ENCODE measurements around the gene FBLN1.
"Not testable (repeated sequence)": the region's sequence is repeated elsewhere in the genome, so short reads cannot be mapped to it uniquely, and the experiment has no call there.

The FBLN1 gene

GRCh38 chr22:45557926-45558325 is 55.2 kb downstream of the FBLN1 start:
- not testable (repeated sequence) for H2BK120ac ChIP-seq (ENCODE audit: insufficient read depth, low read length, poor library complexity); H3K4me1 ChIP-seq (ENCODE audit: control insufficient read depth in 1 of 2, insufficient read depth in 2 of 2, low read length in 2 of 2); H3K18ac ChIP-seq (ENCODE audit: low read length); H3K9me3 ChIP-seq (ENCODE audit: insufficient read depth, low read depth, low read length); H3K27me3 ChIP-seq (ENCODE audit: insufficient read depth, low read length); H3K4me2 ChIP-seq (ENCODE audit: low read length); H3K23ac ChIP-seq (ENCODE audit: low read length); H2AFZ ChIP-seq (ENCODE audit: insufficient read depth, low read length, poor library complexity); H2AK5ac ChIP-seq (ENCODE audit: low read length); H3K9ac ChIP-seq (ENCODE audit: low read length); H3K27ac ChIP-seq (ENCODE audit: low read depth, low read length); H4K12ac ChIP-seq (ENCODE audit: low read depth, low read length); DNase-seq; H3K14ac ChIP-seq (ENCODE audit: low read length); H3K4ac ChIP-seq (ENCODE audit: low read depth, low read length); H2BK12ac ChIP-seq (ENCODE audit: low read length); H3K79me2 ChIP-seq (ENCODE audit: control insufficient read depth, insufficient read depth, low read length, poor library complexity); H4K91ac ChIP-seq (ENCODE audit: low read depth, low read length); H3K4me3 ChIP-seq (ENCODE audit: low read depth, low read length); H2BK5ac ChIP-seq (ENCODE audit: low read depth, low read length, poor library complexity); H3K79me1 ChIP-seq (ENCODE audit: low read length); H4K8ac ChIP-seq (ENCODE audit: low read depth, low read length)
- no CpG with 5 or more reads among the region's 7 CpGs for WGBS (ENCODE audit: extremely low coverage, insufficient coverage, insufficient read length)
- H3K36me3 ChIP-seq (ENCODE audit: control insufficient read depth in 1 of 2, insufficient read depth in 2 of 2, low read length in 2 of 2), result peaks cover 55 to 74% of the 10 kb centered on the region in 2 experiments

GRCh38 chr22:45560092-45560491 is 57.4 kb downstream of the FBLN1 start:
- not testable (repeated sequence) for H2BK120ac ChIP-seq (ENCODE audit: insufficient read depth, low read length, poor library complexity); H3K14ac ChIP-seq (ENCODE audit: low read length); H3K4me2 ChIP-seq (ENCODE audit: low read length); H3K4me1 ChIP-seq (ENCODE audit: control insufficient read depth in 1 of 2, insufficient read depth in 2 of 2, low read length in 2 of 2); H3K79me2 ChIP-seq (ENCODE audit: control insufficient read depth, insufficient read depth, low read length, poor library complexity); H2BK5ac ChIP-seq (ENCODE audit: low read depth, low read length, poor library complexity); H2AK5ac ChIP-seq (ENCODE audit: low read length); H4K91ac ChIP-seq (ENCODE audit: low read depth, low read length); H3K9ac ChIP-seq (ENCODE audit: low read length); H3K79me1 ChIP-seq (ENCODE audit: low read length); H3K27me3 ChIP-seq (ENCODE audit: insufficient read depth, low read length); H3K4ac ChIP-seq (ENCODE audit: low read depth, low read length); H4K12ac ChIP-seq (ENCODE audit: low read depth, low read length); H3K4me3 ChIP-seq (ENCODE audit: low read depth, low read length); H4K8ac ChIP-seq (ENCODE audit: low read depth, low read length); H3K23ac ChIP-seq (ENCODE audit: low read length); H2AFZ ChIP-seq (ENCODE audit: insufficient read depth, low read length, poor library complexity); H2BK12ac ChIP-seq (ENCODE audit: low read length); H3K18ac ChIP-seq (ENCODE audit: low read length); H3K9me3 ChIP-seq (ENCODE audit: insufficient read depth, low read depth, low read length); H3K27ac ChIP-seq (ENCODE audit: low read depth, low read length)
- H3K36me3 ChIP-seq (ENCODE audit: control insufficient read depth in 1 of 2, insufficient read depth in 2 of 2, low read length in 2 of 2), result peaks cover 51 to 75% of the 10 kb centered on the region in 2 experiments
- peak in 1 of 2 donors; percentile 52 for DNase-seq
- no CpG with 5 or more reads among the region's 3 CpGs for WGBS (ENCODE audit: extremely low coverage, insufficient coverage, insufficient read length)

DNA sequence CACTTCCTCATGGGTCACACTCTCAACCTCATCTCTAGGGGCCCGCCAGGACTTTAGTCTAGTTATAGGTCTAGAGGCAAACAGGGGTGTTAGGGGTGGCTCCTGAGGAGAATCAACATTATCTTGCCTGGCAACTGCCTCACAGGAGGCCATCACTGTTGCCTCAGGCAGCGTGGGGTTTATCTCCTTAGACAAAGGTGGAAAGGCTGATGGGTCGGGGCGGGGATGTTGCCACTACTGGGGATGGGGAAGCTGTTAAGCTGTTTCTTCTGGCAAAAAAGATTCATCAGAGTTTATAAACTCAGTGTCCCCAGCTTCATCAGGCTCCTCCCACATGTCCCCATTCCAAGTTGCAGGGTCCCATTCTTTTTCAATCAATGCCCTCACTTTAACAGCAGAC is 58.1 kb downstream of the FBLN1 start:
- not testable (repeated sequence) for H4K91ac ChIP-seq (ENCODE audit: low read depth, low read length); H3K23ac ChIP-seq (ENCODE audit: low read length); H3K9ac ChIP-seq (ENCODE audit: low read length); H2AFZ ChIP-seq (ENCODE audit: insufficient read depth, low read length, poor library complexity); H3K4ac ChIP-seq (ENCODE audit: low read depth, low read length); H3K4me1 ChIP-seq (ENCODE audit: control insufficient read depth in 1 of 2, insufficient read depth in 2 of 2, low read length in 2 of 2); H3K79me1 ChIP-seq (ENCODE audit: low read length); H4K8ac ChIP-seq (ENCODE audit: low read depth, low read length); H3K27ac ChIP-seq (ENCODE audit: low read depth, low read length); DNase-seq; H2BK5ac ChIP-seq (ENCODE audit: low read depth, low read length, poor library complexity); H3K4me2 ChIP-seq (ENCODE audit: low read length); H3K4me3 ChIP-seq (ENCODE audit: low read depth, low read length); H4K12ac ChIP-seq (ENCODE audit: low read depth, low read length); H3K9me3 ChIP-seq (ENCODE audit: insufficient read depth, low read depth, low read length); H3K27me3 ChIP-seq (ENCODE audit: insufficient read depth, low read length); H3K14ac ChIP-seq (ENCODE audit: low read length); H3K79me2 ChIP-seq (ENCODE audit: control insufficient read depth, insufficient read depth, low read length, poor library complexity); H3K18ac ChIP-seq (ENCODE audit: low read length); H2BK120ac ChIP-seq (ENCODE audit: insufficient read depth, low read length, poor library complexity); H2AK5ac ChIP-seq (ENCODE audit: low read length); H2BK12ac ChIP-seq (ENCODE audit: low read length)
- H3K36me3 ChIP-seq (ENCODE audit: control insufficient read depth in 1 of 2, insufficient read depth in 2 of 2, low read length in 2 of 2), result peaks cover 48 to 75% of the 10 kb centered on the region in 2 experiments
- no CpG with 5 or more reads among the region's 4 CpGs for WGBS (ENCODE audit: extremely low coverage, insufficient coverage, insufficient read length)

- Histone ChIP-seq H4K91ac (ENCODE audit: low read depth, low read length) (no peak overlapping the region), H3K18ac (ENCODE audit: low read length) (no peak overlapping the region), H3K27me3 (ENCODE audit: insufficient read depth, low read length) (no peaks in the 10 kb centered on the region), H3K23ac (ENCODE audit: low read length) (no peak overlapping the region), H2AK5ac (ENCODE audit: low read length) (no peak overlapping the region), H4K12ac (ENCODE audit: low read depth, low read length) (no peak overlapping the region), H3K9me3 (ENCODE audit: insufficient read depth, low read depth, low read length) (peaks cover 5% of the 10 kb centered on the region), H3K36me3 (ENCODE audit: control insufficient read depth in 1 of 2, insufficient read depth in 2 of 2, low read length in 2 of 2) (peaks cover 42 to 70% of the 10 kb centered on the region in 2 experiments), H2AFZ (ENCODE audit: insufficient read depth, low read length, poor library complexity) (no peak overlapping the region), H3K4me3 (ENCODE audit: low read depth, low read length) (no peak overlapping the region), H3K14ac (ENCODE audit: low read length) (no peak overlapping the region), H2BK120ac (ENCODE audit: insufficient read depth, low read length, poor library complexity) (no peak overlapping the region), H2BK12ac (ENCODE audit: low read length) (no peak overlapping the region), H2BK5ac (ENCODE audit: low read depth, low read length, poor library complexity) (no peak overlapping the region), H3K79me1 (ENCODE audit: low read length) (no peaks in the 10 kb centered on the region), H3K79me2 (ENCODE audit: control insufficient read depth, insufficient read depth, low read length, poor library complexity) (no peaks in the 10 kb centered on the region), H3K27ac (ENCODE audit: low read depth, low read length) (no peak overlapping the region), H3K4ac (ENCODE audit: low read depth, low read length) (no peak overlapping the region), H3K4me2 (ENCODE audit: low read length) (no peak overlapping the region), H4K8ac (ENCODE audit: low read depth, low read length) (no peak overlapping the region), H3K4me1 (ENCODE audit: control insufficient read depth in 1 of 2, insufficient read depth in 2 of 2, low read length in 2 of 2) (no peaks in the 10 kb centered on the region), H3K9ac (ENCODE audit: low read length) (no peak overlapping the region)
- DNase-seq, result no peak
- WGBS (ENCODE audit: extremely low coverage, insufficient coverage, insufficient read length), result no CpG with 5 or more reads among the region's 5 CpGs
Observed at GRCh38 chr22:45562102-45562501, 59.4 kb downstream of the FBLN1 start.

Data from trophoblast cell (in vitro differentiated cells and primary cell).